DMS 273 (cell line): ENCODE results near the gene METTL8.
"Not testable (repeated sequence)": the region's sequence is repeated elsewhere in the genome, so short reads cannot be mapped to it uniquely, and the experiment has no call there.

Experiments
- DNase-seq: peaks from one replicate; lab custom pipeline; 2025; ENCODE audit not compliant: unreplicated experiment; lab: John Stamatoyannopoulos, UW

METTL8 gene

DNA sequence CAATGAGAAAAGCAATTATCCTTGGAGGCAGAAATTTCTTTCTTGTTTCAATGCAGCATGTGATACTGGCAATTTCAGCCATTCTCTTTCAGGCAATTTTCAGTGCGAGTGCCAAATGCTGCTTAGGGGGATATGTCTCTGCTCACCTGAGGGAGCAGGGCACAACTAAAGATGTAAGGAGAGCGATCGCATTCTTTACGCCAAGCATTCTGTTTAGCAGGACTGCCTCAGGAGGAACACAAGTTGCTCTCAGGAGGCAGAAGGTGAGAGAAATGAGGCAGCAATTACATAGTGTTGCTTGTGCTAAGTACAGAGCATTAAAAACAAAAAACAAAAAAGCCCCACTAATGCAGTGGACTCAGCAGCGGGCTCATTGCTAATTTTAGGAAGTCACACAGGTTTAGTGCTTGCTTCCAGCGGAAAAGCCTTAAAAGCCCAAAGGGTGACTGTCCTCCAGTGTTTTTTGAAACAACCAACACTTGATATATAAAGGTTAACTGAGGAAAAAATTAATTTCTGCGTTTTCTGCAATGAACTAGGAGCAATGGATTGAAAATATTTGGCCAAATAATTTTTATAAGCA, 116.9 kb downstream of the METTL8 start:
- DNase-seq: no peak

DNA sequence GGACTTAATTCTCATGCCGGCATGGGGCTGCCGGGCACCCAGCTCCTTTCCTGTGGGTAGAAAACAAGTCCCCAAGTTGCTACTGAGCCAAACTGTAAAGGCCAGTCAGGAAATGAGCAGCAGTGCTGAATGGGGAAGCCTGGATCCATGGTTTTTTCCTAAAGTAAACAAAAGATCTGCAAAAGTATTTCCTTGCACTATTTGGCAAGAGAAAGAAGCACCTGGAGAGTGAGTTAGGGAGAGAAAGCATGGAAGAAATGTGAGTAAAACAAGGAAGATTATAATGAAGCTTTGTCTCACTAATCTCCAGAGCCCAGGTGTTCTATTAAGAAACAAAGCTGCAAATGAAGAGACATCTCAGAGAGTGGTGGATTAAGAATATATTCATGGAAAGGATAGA, 117.6 kb downstream of the METTL8 start:
- DNase-seq: no peak

DNA sequence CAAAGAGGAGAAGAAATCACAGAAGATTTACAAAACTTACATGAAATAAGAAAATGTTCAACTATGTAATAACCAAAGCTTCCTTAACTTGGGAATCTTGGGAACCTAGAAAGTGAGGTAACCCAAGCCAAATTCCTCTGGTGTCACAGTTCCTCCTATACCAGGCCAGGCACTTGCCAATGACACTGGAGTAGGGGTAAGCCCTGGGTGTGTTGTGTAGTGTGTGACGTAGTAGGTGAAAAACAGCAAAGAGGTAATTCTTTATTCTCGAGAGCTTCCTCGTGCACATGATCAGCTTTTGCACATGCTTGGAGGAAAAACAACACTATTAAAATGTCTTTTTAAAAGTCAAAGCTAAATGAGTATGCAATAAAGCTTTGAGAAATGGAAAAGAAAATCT, 118.0 kb downstream of the METTL8 start:
- no peak for DNase-seq

DNA sequence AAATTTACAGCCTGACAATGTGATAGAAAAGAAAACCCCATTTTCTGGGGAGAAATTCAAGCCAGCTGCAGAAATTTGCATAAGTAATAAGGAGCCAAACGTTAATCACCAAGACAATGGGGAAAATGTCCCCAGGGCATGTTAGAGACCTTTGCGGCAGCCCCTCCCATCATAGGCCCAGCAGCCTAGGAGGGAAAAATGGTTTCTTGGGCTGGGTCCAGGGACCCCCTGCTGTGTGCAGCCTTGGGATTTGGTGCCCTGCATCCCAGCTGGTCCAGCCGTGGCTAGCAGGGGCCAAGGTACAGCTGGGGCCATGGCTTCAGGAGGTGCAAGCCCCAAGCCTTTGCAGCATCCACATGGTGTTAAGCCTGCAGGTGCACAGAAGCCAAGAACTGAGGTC, 121.6 kb downstream of the METTL8 start:
- DNase-seq: not testable (repeated sequence)

DNA sequence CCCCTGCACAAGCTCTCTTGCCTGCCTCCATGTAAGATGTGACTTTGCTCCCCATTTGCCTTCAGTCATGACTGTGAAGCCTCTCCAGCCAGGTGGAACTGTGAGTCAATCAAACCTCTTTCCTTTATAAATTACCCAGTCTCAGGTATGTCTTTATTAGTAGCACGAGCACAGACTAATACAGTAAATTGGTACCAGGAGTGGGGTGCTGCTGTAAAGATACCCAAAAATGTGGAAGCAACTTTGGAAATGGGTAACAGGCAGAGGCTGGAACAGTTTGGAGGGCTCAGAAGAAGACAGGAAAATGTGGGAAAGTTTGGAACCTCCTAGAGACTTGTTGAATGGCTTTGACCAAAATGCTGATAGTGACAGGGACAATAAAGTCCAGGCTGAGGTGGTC, 122.2 kb downstream of the METTL8 start:
- not testable (repeated sequence) for DNase-seq

DNA sequence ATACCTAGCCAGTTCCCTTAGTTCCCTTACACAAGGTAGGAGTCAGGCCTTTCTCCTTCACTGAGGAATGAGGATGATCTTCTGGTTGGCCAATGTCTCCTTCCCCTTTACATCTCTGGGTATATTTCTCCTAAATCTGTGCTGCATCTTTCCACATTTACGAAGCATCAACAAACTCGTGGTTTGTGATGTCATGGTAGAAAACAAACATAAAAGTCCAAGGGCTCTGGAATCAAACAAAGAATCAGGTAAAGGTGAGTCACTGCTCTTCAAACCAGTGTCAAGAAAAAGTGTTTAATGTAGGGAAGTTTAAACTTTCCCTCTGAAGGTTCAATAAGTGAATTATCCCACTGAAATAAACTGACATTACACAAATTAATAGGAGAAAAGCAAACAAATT, 122.9 kb downstream of the METTL8 start:
- DNase-seq: no peak

DNA sequence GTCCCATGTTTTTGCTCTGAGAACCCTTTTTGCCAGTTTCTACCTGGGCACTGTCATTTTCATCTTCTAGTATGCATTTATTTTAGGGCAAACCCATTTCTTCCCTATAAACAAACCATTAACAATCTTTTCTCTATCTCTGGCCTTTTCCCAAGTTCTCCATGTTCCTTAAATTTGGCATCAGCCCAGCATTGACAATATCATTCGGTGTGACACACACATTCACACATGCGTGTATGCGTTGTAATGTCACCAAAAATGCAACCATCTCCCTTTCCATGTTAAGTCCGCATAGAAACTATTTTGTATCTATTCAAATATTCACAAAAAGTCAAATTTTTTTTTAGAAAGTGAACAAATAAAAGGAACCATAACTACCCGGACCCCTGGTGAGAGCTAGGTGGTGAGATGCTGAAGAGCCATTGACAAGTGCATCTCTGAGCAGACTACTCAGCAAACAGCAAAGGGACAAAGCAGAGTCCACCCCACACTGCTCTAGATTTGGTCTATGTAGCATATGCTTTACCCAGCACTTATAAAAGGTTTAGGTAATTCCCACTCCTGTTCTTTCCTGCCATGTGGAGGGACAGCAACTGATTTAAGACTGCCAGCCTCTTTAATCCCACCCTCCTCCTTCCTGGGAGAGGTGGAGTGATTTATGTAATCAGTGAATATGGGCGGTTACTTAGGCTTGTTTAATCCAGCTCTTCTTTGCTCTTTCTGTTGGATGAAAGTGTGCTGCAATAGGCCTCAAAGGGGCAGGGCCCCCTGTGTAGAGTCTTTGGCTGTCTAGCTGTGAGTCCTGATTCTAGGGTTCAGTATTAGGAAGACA, 124.1 kb downstream of the METTL8 start:
- peak; percentile 36 for DNase-seq

DNA sequence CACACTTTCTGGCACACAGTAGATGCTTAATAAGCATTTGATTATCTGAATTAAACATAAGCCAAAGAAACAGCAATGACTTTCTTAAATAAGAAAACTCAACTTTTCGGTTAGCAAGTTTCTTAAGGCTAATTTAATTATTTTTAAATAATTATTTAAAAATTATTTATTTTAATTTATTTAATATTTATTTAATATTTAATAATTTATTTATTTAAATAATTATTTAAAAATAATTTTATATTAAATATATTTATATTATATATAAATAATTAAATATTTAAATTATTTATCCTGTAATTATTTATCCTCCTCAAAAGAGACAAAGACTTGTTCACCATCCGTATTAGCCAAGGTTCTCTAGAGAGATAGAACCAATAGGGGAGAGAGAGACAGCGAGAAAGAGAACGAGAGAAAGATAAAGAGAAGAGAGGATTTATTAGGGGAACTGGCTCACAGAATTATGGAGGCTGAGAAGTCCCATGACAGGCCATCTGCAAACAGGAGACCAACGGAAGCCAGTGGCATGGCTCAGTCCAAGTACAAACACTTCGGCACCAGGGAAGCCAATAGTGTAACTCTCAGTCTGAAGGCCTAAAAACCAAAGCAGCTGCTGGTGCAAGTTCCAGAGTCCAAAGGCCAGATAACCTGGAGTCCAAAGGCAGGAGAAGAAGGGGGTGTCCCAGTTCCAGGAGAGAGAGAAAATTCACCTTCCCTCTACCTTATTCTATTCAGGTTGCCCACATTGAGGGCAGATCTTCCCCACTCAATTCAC, 125.3 kb downstream of the METTL8 start:
- DNase-seq: no peak

DNA sequence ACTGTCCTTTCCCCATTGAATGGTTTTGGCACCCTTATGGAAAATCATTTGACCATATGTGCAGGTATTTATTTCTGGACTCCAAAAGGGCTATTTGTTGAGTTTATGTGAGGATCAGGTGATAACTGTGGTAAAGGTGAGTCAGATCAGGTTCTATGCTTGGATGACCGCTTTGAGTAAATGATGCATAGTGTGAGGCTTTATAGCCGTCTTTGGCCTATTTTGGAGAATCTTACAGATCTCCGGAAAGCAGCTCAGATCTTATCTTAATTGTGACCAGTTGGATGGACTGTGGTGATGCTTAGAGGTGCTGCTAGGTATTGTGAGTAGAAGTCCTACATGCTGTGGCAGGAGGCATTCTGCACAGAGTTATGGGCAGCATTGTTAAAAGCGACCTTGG, 126.2 kb downstream of the METTL8 start:
- DNase-seq: no peak

DNA sequence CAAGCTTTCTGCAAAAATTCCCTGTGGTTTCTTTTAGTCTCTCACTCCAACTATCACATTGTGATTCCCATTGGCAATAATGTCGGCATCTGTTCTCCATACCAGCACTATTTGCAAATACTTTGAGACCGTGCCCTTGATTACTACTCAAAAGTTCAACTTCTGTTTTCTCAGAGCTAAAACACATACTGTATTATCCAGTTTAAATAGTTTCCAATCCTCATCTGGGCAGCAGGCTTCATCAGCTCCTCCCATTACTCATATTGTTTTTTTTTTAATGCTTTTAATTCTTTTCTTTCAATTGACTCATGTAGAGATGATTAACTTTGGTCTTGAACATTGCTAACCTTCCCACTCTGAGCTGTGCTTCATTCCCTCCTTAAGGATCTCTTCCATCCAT, 135.8 kb downstream of the METTL8 start:
- DNase-seq: no peak

DNA sequence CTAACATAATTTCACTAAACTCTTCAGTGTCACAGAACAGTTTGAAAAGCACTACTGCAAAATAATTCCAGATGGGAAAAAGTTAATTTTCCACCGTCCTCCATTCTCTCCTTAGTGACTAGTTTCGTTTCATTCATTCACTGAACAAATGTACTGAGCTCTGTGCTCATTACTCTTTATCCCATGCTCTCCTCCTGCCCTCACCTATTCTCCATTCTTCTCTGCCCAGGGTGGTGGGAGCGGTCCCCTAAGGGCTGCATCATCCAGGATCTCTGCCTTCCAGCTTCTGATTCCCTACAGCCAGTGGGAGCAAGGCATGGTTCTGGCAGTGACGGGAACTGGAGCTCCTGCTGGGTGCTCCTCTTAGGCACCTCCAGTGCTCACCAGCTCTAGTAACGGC, 139.2 kb downstream of the METTL8 start:
- DNase-seq: no peak

DNA sequence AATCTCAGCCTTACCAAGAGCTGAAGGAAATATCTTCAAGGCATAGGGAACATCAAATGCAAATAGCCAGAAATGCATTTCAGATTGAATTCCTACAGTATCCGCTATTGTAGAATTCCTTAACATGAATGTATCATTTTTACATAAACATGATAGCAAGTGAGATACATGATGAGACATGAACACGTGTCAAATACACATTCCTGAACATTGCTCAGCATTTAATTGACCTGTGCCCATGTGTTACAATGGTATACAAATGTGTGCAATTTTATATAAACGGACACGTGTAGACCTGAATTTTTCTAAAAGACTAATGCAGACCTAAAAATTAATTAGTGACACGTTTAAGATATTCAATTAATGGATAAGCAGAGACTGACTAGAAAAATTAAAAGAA, 140.1 kb downstream of the METTL8 start:
- DNase-seq: no peak

DNA sequence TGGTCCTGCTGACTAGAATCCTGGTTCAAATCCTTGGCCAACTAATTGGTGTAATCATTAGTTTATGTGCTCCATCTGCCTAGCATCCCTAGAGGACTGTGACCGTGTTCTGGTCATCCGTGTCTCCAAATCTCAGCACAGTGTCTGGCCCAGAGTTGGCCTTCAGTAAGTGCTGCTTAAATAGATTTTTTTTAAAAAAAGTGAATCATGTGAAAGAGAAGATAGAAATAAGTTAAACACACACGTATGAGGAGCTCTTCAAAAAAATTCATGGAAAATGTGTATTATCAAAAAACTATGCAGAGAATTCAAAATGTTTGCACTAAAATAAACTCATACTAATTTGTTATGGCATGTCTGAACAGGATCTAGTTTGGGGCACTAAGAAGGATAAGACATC, 143.8 kb downstream of the METTL8 start:
- DNase-seq: no peak

DNA sequence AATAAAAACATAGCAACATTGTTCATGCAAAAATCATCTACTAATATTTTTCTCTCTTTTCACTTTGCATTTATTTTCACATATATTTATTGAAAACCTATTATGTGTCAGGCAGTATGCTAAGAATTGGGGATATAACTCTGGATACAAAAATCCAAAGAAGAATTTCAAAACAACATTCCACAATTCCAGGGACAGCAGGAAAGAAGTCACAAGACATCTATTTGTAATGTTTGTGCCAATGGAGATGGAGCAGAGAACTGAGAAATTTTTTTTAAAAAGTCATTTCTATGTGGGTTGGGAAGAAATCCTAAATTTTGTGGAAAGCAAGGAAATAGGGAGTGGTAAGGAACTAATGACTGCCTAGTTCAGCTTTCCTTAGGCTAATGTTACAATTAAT, 144.5 kb downstream of the METTL8 start:
- DNase-seq: no peak

DNA sequence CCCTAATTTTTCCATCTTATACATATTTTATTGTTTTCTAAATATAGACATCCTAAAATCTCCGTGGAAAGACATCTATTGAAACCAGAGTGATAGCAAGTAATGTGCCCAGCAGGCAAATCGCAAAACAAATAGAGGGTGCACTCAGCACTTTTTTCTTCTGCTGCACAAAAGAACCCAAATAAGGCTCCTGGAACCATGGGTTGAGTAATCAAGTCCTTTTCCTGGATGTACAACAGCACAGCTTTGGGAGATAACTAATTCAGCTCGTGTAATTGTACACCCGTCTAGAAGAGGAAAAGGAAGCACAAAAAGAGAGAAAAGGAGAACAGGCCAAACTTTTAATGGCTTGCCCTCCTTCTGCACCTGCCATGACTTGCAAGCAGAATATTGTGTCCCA, 146.2 kb downstream of the METTL8 start:
- DNase-seq: peak; percentile 45

DNA sequence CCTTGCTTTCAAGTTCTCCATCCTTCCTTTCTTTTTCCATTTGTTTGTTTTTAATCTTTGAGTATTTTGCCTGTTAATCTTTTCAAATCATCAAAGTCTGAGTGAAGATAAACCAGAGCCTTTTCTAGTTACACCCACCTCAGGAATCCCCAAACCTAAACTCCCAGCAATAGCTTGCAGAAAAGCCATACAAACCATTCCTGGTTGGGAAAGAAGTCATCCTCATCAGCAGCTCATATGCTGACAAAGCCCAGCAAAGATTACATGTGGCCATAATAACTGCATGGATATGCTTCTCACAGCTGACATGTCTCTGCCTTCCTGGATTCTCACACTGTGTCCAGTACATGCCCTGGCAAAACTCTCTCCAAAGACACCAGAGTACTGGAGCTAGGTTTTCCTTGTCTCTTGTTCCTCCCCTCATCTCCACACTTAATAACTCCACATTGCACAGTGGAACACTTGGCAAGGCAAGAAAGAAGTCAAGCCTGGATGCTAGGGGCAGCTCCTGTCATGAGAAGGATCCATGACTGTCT, 146.7 kb downstream of the METTL8 start:
- no peak for DNase-seq

DNA sequence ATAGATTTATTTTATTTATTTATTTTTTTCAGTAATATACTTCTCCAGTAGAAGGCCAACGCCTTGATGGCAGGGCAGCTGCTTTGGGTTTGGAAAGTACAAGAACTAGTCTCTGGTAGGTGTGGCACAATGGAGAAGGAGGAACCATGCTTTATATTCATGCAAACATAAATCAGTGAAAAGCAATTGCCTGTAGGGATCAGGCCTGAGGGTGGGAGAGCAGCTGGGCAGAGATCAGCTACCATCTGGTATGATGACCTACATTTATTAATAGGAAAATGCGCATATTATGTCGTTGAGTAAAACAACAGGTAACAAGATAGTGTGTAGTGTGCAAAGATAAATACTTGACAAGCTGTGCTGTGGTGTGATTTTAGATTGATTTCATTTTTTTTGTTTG, 152.7 kb downstream of the METTL8 start:
- DNase-seq: peak; percentile 85

DNA sequence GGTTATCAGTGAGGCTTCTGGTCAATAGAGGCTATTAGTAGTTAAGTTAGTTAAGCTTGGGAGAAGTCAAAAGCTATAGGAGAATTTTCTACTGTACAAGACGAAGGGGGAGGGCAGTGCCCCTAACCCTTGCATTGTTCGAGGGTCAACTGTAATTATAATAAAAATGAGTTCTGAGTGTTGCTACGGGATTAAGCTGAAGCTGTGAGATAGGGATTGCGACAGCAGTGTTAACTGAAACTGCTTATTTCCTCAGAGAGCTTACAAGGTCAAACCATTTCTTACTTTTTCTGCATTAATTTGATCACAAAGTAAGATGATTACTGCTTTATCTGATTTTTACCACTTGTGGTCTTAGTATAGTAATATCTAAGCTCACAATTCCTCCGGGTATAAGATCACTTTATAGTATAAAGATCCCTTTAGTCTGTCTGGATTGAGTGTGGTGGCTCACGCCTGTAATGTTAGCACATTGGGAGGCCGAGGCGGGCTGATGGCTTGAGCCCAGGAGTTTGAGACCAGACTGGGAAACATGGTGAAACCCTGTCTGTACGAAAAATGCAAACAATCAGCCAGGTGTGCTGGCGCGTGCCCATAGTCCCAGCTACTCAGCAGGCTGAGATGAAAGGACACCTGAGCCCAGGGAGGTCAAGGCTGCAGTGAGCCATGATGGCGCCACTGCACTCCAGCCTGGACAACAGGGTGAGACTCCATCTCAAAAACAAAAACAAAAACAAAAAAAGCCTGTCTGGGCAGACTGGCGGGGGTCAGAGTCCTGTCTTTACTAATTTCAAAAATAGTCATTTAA, 153.6 kb downstream of the METTL8 start:
- DNase-seq: no peak

DNA sequence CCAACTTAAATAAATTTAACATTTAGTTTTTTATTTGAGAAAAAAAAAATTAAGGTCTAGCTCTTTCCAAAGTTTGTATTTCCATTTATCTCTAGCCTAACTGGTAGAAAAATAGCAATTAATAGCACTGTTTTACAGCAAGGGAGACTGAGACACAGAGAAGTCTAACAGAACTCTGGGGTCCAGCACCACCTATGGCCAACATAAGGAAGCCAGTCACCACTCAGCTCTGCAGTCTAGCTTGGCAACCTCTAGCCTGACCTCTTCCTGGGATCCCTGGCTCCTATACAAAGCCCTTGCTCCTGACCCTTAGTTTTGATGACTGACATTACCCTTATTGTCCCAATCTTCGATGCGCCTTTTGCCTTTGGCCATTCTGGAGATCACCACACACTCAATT, 159.0 kb downstream of the METTL8 start:
- no peak for DNase-seq

DNA sequence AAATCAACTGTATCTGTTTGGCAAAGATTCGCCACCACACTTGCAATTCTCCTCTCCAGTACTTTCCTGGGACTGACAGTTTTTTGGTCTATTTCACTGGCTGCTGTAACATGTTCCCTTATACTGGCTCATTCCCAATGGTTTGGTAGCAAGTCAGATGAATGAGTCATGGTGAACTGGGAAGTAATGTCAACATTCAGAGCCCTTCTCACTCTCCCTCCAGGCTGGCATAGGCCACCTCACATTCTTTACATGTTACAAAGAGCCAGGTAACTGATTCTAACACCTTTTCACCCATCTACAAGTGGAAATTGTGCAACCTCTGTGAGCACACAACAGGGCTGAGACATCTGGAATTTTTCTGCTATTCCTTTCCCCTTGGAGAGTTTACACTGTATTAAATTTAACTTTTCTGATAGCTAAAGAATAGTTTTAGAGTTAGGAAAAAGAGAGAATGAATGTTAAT, 161.8 kb downstream of the METTL8 start:
- DNase-seq: peak; percentile 7

DNA sequence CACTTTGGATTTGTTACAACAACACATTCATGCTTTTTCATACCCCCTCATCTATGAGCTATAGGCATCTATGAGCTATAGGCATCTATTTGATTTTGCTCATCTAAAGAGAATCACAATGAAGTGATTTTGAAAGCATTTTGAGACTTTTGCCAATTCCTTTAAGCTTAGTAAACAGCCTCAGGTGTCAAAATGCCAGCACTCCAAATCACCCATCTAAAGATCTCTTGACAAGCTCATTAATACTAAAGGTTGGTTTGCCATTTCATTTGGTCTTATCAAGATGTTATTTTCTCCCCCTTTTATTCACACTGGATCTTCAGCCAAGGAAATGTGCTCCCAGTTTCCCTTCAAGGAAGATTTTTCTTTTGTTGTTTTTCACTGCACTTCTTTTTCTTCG, 162.4 kb downstream of the METTL8 start:
- DNase-seq: no peak
